ENCODE measurements around the gene OR4Q2.

GRCh38 chr14:19993438-19993837, 8.5 kb upstream of the OR4Q2 start:
- TF ChIP-seq, protein P1, sequence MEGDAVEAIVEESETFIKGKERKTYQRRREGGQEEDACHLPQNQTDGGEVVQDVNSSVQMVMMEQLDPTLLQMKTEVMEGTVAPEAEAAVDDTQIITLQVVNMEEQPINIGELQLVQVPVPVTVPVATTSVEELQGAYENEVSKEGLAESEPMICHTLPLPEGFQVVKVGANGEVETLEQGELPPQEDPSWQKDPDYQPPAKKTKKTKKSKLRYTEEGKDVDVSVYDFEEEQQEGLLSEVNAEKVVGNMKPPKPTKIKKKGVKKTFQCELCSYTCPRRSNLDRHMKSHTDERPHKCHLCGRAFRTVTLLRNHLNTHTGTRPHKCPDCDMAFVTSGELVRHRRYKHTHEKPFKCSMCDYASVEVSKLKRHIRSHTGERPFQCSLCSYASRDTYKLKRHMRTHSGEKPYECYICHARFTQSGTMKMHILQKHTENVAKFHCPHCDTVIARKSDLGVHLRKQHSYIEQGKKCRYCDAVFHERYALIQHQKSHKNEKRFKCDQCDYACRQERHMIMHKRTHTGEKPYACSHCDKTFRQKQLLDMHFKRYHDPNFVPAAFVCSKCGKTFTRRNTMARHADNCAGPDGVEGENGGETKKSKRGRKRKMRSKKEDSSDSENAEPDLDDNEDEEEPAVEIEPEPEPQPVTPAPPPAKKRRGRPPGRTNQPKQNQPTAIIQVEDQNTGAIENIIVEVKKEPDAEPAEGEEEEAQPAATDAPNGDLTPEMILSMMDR (IDR thresholded peaks at IDR 0.05) = no peak
- TF ChIP-seq POLR2A (IDR thresholded peaks at IDR 0.05) = no peak
